IMR-90 (cell line): ENCODE data around the gene PTPRC. TPM values are rescaled to one million over a fixed set of nuclear protein-coding genes. Genes with fewer than 3 reads are reported as not detected.

Source experiments
- ATAC-seq: fragments of 200-7000 bp; cut with Tn5 transposase; 2 replicates; pipeline ENCODE4 v1.9.1; 2020; ENCODE audit warnings: low read depth, mild to moderate bottlenecking, moderate library complexity
- BruUV-seq: library from RNA; stranded (reverse); fragments of 400-500 nt; replicated peaks from 2 replicates; lab custom pipeline; 2021; lab: Mats Ljungman, UMichigan
- CTCF ChIA-PET: fragments of 300-600 bp; formaldehyde crosslinking; extraction: SDS; loops from one replicate; lab custom pipeline; 2021; ENCODE audit warnings: antibody characterized with exemption; lab: Yijun Ruan, JAX
- POLR2A ChIA-PET: fragments of 300-600 bp; sonication (Branson Sonifier 250); formaldehyde crosslinking; loops from one replicate; lab custom pipeline; 2022; ENCODE audit warnings: antibody characterized with exemption; ENCODE audit not compliant: unreplicated experiment; lab: Charles Lee
- DNase-seq: peaks from one replicate; pipeline ENCODE4 v3.0.0; 2013
- H2AFZ ChIP-seq: replicated peaks from 2 replicates; pipeline ENCODE3; 2013; ENCODE audit warnings: low read length, mild to moderate bottlenecking; ENCODE audit not compliant: poor library complexity
- H2AK5ac ChIP-seq: 2 replicates; pipeline ENCODE4 v1.6.1; 2013; ENCODE audit warnings: low read depth, low read length, inconsistent platforms
- H2AK9ac ChIP-seq: replicated peaks from 2 replicates; pipeline ENCODE3; 2013; ENCODE audit warnings: mild to moderate bottlenecking, low read depth, low read length, moderate library complexity; ENCODE audit not compliant: poor library complexity
- H2BK120ac ChIP-seq: 2 replicates; pipeline ENCODE4 v1.6.1; 2013; ENCODE audit warnings: low read depth, low read length, inconsistent platforms
- H2BK15ac ChIP-seq: 3 replicates; pipeline ENCODE4 v1.6.1; 2013; ENCODE audit warnings: low read depth, low read length, inconsistent platforms
- H2BK20ac ChIP-seq: 2 replicates; pipeline ENCODE4 v1.6.1; 2013; ENCODE audit warnings: low read depth, mild to moderate bottlenecking, inconsistent platforms, low read length, moderate library complexity
- H2BK5ac ChIP-seq: 2 replicates; pipeline ENCODE4 v1.6.1; 2013; ENCODE audit warnings: mild to moderate bottlenecking, low read depth, low read length, inconsistent platforms; ENCODE audit not compliant: poor library complexity, severe bottlenecking
- H3K14ac ChIP-seq: replicated peaks from 2 replicates; pipeline ENCODE4 v1.6.1; 2013; ENCODE audit warnings: low read depth, low read length, inconsistent platforms
- H3K18ac ChIP-seq: 2 replicates; pipeline ENCODE4 v1.6.1; 2013; ENCODE audit warnings: low read depth, low read length, control low read depth
- H3K23ac ChIP-seq: 2 replicates; pipeline ENCODE4 v1.6.1; 2013; ENCODE audit warnings: low read depth, low read length, inconsistent platforms
- H3K27ac ChIP-seq: 2 replicates; pipeline ENCODE4 v1.5.1; 2013; ENCODE audit warnings: mild to moderate bottlenecking, control low read depth, low read length; ENCODE audit not compliant: insufficient read depth
- H3K27me3 ChIP-seq: 2 replicates; pipeline ENCODE4 v1.6.1; 2013; ENCODE audit warnings: low read length; ENCODE audit not compliant: control insufficient read depth, insufficient read depth
- H3K36me3 ChIP-seq: 2 replicates; pipeline ENCODE4 v1.6.1; 2013; ENCODE audit warnings: low read length, mixed read lengths; ENCODE audit not compliant: control insufficient read depth, insufficient read depth
- H3K4ac ChIP-seq: 2 replicates; pipeline ENCODE4 v1.6.1; 2013; ENCODE audit warnings: low read depth, low read length, inconsistent platforms
- H3K4me1 ChIP-seq: 2 replicates; pipeline ENCODE4 v1.6.1; 2013; ENCODE audit warnings: low read length, mixed read lengths; ENCODE audit not compliant: control insufficient read depth, insufficient read depth
- H3K4me2 ChIP-seq: 2 replicates; pipeline ENCODE4 v1.6.1; 2013; ENCODE audit warnings: low read depth, mild to moderate bottlenecking, control low read depth, low read length, moderate library complexity
- H3K4me3 ChIP-seq: 2 replicates; pipeline ENCODE4 v1.5.1; 2013; ENCODE audit warnings: low read depth, mild to moderate bottlenecking, control low read depth, low read length, moderate library complexity; ENCODE audit not compliant: insufficient read depth
- H3K56ac ChIP-seq: 2 replicates; pipeline ENCODE4 v1.6.1; 2013; ENCODE audit warnings: low read length, inconsistent platforms; ENCODE audit not compliant: insufficient read depth; ENCODE audit errors: extremely low read depth
- H3K79me1 ChIP-seq, 2 experiments: 2 replicates each; pipeline ENCODE4 v1.6.1; 2013; ENCODE audit warnings: low read length in 2 of 2, inconsistent platforms in 1 of 2, low read depth in 1 of 2
- H3K9ac ChIP-seq: 2 replicates; pipeline ENCODE4 v1.6.1; 2013; ENCODE audit warnings: low read depth, low read length, control low read depth
- H3K9me1 ChIP-seq: 2 replicates; pipeline ENCODE4 v1.6.1; 2013; ENCODE audit warnings: low read length, inconsistent platforms; ENCODE audit not compliant: insufficient read depth
- H3K9me3 ChIP-seq: 2 replicates; pipeline ENCODE4 v1.6.1; 2013; ENCODE audit warnings: low read length; ENCODE audit not compliant: control insufficient read depth, insufficient read depth
- H4K20me1 ChIP-seq: 2 replicates; pipeline ENCODE4 v1.6.1; 2013; ENCODE audit warnings: low read length, inconsistent platforms; ENCODE audit not compliant: insufficient read depth
- H4K5ac ChIP-seq: 2 replicates; pipeline ENCODE4 v1.6.1; 2013; ENCODE audit warnings: mild to moderate bottlenecking, low read depth, low read length, control low read depth
- H4K8ac ChIP-seq, 2 experiments: 2 replicates each; pipeline ENCODE4 v1.6.1; 2013; ENCODE audit warnings: low read depth in 2 of 2, low read length in 2 of 2, control low read depth in 1 of 2, inconsistent platforms in 1 of 2
- H4K91ac ChIP-seq: 2 replicates; pipeline ENCODE4 v1.6.1; 2013; ENCODE audit warnings: low read depth, low read length, inconsistent platforms; ENCODE audit not compliant: insufficient read depth
- BHLHE40 ChIP-seq: fragments of 150-350 bp; IDR thresholded peaks from 2 replicates; pipeline ENCODE4 v1.6.1; 2016; ENCODE audit warnings: mild to moderate bottlenecking, low read depth, low read length
- CHD1 ChIP-seq: IDR thresholded peaks from 2 replicates; pipeline ENCODE4 v1.6.1; 2012; ENCODE audit warnings: low read depth, low read length, improper control_type of control experiment
- MAZ ChIP-seq: IDR thresholded peaks from 2 replicates; pipeline ENCODE4 v1.6.1; 2012; ENCODE audit warnings: low read depth, mild to moderate bottlenecking, low read length, improper control_type of control experiment, moderate library complexity, borderline replicate concordance
- MXI1 ChIP-seq: IDR thresholded peaks from 2 replicates; pipeline ENCODE4 v1.6.1; 2012; ENCODE audit warnings: low read depth, mild to moderate bottlenecking, low read length, moderate library complexity, borderline replicate concordance
- NFE2L2 ChIP-seq: fragments of 150-350 bp; IDR thresholded peaks from 2 replicates; pipeline ENCODE4 v1.6.1; 2016; ENCODE audit warnings: low read depth, mild to moderate bottlenecking, low read length
- WGBS, 2 experiments: methylation state at CpG; one replicate each; pipeline versions ENCODE4 v1.1.5 to v1.1.7; 2013; ENCODE audit warnings: missing lambda C conversion rate in 2 of 2; ENCODE audit not compliant: insufficient read length in 1 of 2; ENCODE audit errors: extremely low coverage in 2 of 2; 5-methylcytosine and 5-hydroxymethylcytosine counted together
- dilution Hi-C: fragments of 300-500 bp; cut with HindIII; formaldehyde crosslinking; loops from one replicate; pipeline ENCODE4 v1.14.3; 2018; ENCODE audit warnings: low sequenced_read_pairs; ENCODE audit not compliant: unreplicated experiment
- in situ Hi-C: fragments of 300-500 bp; cut with MboI; formaldehyde crosslinking; loops from 3 replicates; pipeline ENCODE4 v1.14.3; 2019; ENCODE audit warnings: low sequenced_read_pairs, inconsistent platforms, mixed read lengths
- intact Hi-C: fragments of 100-400 bp; cut with micrococcal nuclease; formaldehyde crosslinking; loops from 2 replicates; pipeline ENCODE4 v1.10.0; 2022
- polyA plus RNA-seq, 3 experiments: library from polyadenylated mRNA; depleted of rRNA; stranded (reverse); fragments of >200 nt; gene quantifications; 2 replicates each; pipeline ENCODE4 v1.2.3, GENCODE V29; 2012; ENCODE audit warnings: low replicate concordance in 1 of 3
- total RNA-seq: library from RNA; depleted of rRNA; stranded (reverse); fragments of >200 nt; gene quantifications from 2 replicates; pipeline ENCODE4 v1.2.3, GENCODE V29; 2012
- TF ChIP-seq, protein P1 (sequence below): conservative IDR thresholded peaks from 2 replicates; pipeline ENCODE4 v1.5.1; 2012; ENCODE audit warnings: mild to moderate bottlenecking, low read depth, low read length, improper control_type of control experiment

PTPRC gene
- total and polyA plus RNA-seq, 2 of the 4 experiments (the other 2 are of a cell fraction), result not detected

DNA sequence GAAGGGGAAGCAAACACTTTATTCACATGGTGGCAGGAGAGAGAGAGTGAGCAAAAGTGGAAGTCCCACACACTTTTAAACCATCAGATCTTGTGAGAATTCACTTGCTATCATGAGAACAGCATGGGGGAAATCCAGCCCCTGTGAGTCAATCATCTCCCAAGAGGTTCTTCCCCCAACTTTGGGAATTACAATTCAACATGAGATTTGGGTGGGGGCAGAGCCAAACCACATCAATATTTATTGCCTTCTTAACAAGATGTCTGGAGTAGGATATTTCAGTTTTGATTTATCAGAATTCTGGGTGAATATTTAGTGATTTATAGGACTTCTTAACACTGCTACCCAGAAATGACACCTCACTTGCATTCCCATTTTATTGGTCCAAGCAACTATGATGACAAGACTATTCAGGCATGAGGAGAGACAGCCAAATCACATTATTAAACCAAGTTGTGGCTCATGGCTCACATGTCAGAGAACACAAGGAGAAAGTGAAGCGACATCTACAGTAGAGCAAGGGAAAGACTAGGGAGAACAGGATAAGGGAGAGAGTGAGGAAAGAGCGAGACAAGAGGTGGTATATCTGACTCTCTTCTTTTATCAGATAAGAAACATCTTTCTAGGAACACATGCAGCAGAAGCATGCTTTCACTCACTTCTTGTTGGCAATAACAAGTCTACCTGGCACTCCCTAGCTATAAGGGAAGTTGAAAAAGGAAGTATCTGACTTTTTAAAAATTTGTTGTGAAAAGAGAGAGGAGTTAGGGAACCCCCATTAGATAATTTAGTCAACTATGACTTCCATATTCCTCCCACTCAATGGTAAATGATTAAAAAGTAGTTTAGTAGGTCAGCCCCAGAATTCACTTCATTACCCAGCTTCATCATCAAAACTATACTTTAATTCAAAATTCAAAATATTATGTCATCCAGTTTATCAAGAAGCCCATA is 36.6 kb upstream of the PTPRC start (continued):
- TF ChIP-seq BHLHE40 (no peak), MXI1 (no peak)

DNA sequence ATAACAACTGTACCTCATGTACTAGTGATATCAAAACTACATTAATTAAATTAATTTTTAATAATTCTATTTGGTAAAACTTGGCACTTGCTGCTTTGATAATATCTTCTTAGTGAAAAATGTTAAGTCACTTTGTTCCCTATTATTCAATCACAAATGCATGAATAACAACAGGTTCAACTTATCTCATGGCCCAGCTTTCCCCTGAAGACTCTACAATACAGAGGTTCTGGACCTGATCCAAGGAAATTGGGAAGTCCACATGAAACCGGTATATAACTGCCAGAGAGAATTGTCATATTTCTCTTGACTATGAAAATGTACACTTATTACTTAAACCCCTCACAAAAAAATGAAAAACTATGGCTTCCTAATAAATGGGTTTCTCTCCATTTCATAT is 33.9 kb upstream of the PTPRC start:
- H3K36me3 ChIP-seq, result no peaks in the 10 kb centered on the region
- dilution Hi-C loops (no loop called here), in situ Hi-C loops (no loop called here), intact Hi-C loops (no loop called here)
- H4K5ac ChIP-seq, result no peak overlapping the region
- H4K8ac ChIP-seq, result no peak overlapping the region
- H3K18ac ChIP-seq, result no peak overlapping the region
- H2AK5ac ChIP-seq, result no peak overlapping the region
- BruUV-seq, result no TSS peak
- TF ChIP-seq MXI1 (no peak), CHD1 (no peak), BHLHE40 (no peak), MAZ (no peak), NFE2L2 (no peak)
- TF ChIP-seq, protein P1, sequence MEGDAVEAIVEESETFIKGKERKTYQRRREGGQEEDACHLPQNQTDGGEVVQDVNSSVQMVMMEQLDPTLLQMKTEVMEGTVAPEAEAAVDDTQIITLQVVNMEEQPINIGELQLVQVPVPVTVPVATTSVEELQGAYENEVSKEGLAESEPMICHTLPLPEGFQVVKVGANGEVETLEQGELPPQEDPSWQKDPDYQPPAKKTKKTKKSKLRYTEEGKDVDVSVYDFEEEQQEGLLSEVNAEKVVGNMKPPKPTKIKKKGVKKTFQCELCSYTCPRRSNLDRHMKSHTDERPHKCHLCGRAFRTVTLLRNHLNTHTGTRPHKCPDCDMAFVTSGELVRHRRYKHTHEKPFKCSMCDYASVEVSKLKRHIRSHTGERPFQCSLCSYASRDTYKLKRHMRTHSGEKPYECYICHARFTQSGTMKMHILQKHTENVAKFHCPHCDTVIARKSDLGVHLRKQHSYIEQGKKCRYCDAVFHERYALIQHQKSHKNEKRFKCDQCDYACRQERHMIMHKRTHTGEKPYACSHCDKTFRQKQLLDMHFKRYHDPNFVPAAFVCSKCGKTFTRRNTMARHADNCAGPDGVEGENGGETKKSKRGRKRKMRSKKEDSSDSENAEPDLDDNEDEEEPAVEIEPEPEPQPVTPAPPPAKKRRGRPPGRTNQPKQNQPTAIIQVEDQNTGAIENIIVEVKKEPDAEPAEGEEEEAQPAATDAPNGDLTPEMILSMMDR, result no peak
- H3K4me3 ChIP-seq, result no peak overlapping the region
- H3K27ac ChIP-seq, result no peak overlapping the region
- H4K20me1 ChIP-seq, result no peaks in the 10 kb centered on the region
- H3K27me3 ChIP-seq, result no peaks in the 10 kb centered on the region
- H2BK5ac ChIP-seq, result no peak overlapping the region
- POLR2A ChIA-PET, result no interaction called here
- H3K23ac ChIP-seq, result no peak overlapping the region
- no peak overlapping the region for H2BK120ac ChIP-seq
- no peak overlapping the region for H2AK9ac ChIP-seq
- no peak overlapping the region for H4K91ac ChIP-seq
- no peak overlapping the region for H3K14ac ChIP-seq
- DNase-seq (no peak), ATAC-seq (no peak)
- CTCF ChIA-PET, result no interaction called here
- H3K4me2 ChIP-seq, result no peak overlapping the region
- H2BK15ac ChIP-seq, result no peak overlapping the region
- H3K79me1 ChIP-seq, result no peaks in the 10 kb centered on the region
- no peak overlapping the region for H3K9ac ChIP-seq
- no peaks in the 10 kb centered on the region for H3K9me3 ChIP-seq
- no peaks in the 10 kb centered on the region; the same call in 1 of the 2 replicates for H3K4me1 ChIP-seq
- H3K56ac ChIP-seq, result no peak overlapping the region
- no peaks in the 10 kb centered on the region for H3K9me1 ChIP-seq
- no peak overlapping the region for H2AFZ ChIP-seq
- WGBS, 2 experiments, result no CpG with 5 or more reads among the region's 1 CpG
- H2BK20ac ChIP-seq, result no peak overlapping the region
- H3K4ac ChIP-seq, result no peak overlapping the region
